ENCODE results near the gene CFAP46. TPM values are rescaled to one million over a fixed set of nuclear protein-coding genes. Genes with fewer than 3 reads are reported as not detected.

The CFAP46 gene
- total and polyA plus RNA-seq, 10 of the 15 experiments (the other 5 are each of a cell fraction or from before 2014, with no cell fraction given) = 0.01 to 0.18 (median 0.03) TPM; not detected in 7

- TF ChIP-seq E2F4 (IDR thresholded peaks at IDR 0.05; ENCODE audit: low read depth, low read length) = no peak
Measured at GRCh38 chr10:132780356-132780755, 162.0 kb downstream of the CFAP46 start (continued).

DNA sequence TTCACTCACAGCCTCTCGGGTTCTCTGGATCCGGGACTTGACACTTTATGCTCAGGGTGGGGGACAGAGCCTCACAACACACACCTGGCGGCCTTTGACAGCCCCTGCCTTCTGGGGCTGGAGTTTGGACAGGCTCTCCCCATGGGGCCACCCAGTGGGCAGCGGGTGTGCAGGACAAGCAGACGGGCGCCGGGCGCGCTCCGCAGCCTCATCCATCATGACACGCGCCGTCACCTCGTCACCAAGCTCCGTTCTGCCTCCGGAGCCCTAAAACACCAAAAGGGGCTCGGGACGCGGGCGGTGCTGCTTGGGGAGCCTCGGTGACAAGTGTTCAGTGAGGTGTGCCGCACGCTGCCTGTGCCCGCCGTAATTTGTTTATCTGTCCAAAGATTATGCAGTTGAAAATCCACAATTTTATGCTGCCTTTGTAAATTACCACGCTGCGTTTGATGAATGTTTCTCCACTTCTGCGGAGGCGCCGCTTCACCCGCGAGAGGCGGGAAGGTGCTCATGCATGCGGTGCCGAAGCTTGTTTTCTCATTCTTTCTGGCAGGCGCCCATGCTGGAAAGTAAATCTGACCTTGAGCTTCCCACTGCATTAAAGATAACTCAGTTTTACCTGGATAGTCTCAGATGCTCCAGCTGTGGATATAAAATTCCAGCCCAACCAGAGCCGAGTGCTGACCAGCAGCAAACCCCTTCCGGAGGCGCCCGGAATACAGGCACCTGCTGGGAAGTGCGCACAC is 162.6 kb downstream of the CFAP46 start:
- H3K4me1 ChIP-seq (ENCODE audit: control insufficient read depth, insufficient read depth, low read length) = no peaks in the 10 kb centered on the region
- no peaks in the 10 kb centered on the region for H3K79me2 ChIP-seq (ENCODE audit: control insufficient read depth, insufficient read depth, low read length)
- H3K27me3 ChIP-seq (replicated peaks in 1 of 2; ENCODE audit: control insufficient read depth in 2 of 2, insufficient read depth in 2 of 2, low read length in 1 of 2) = no peaks in the 10 kb centered on the region
- WGBS (ENCODE audit: insufficient coverage, insufficient replicate concordance, low lambda C conversion rate, missing lambda C conversion rate) = 97% methylated on average over 41 of the region's 41 CpGs
- no peak overlapping the region for H3K9ac ChIP-seq (ENCODE audit: control insufficient read depth, insufficient read depth, low read length)
- ChIA-PET SMC1A (ENCODE audit: uncharacterized antibody, unreplicated experiment) (no interaction called here), POLR2A (no interaction called here), RAD21 (ENCODE audit: unreplicated experiment) (no interaction called here), CTCF (no interaction called here)
- H3K27ac ChIP-seq (ENCODE audit: control insufficient read depth, insufficient read depth) = no peak overlapping the region
- in situ Hi-C loops (cut with MboI) = no loop called here
- ATAC-seq (no peak), DNase-seq (ENCODE audit: low read depth, low spot score) (no peak), FAIRE-seq (no peak)
- no peaks in the 10 kb centered on the region for H4K20me1 ChIP-seq (ENCODE audit: control insufficient read depth, insufficient read depth)
- H3K36me3 ChIP-seq (ENCODE audit: control insufficient read depth in 2 of 2, insufficient read depth in 2 of 2, low read length in 1 of 2) = no peaks in the 10 kb centered on the region; a peak in 1 of 4 replicates
- BruUV-seq (replicated peaks) = no TSS peak
- H3K4me2 ChIP-seq (ENCODE audit: control insufficient read depth, insufficient read depth) = no peak overlapping the region
- intact Hi-C loops (cut with micrococcal nuclease; ENCODE audit: unreplicated experiment) = no loop called here
- no peak overlapping the region for H2AFZ ChIP-seq (ENCODE audit: control insufficient read depth, low read depth, low read length)
- no peaks in the 10 kb centered on the region; the same call in 2 of the 3 replicates for H3K9me3 ChIP-seq (replicated peaks; ENCODE audit: control insufficient read depth, insufficient read depth, low read length)
- H3K4me3 ChIP-seq = no peak overlapping the region
- no peak for TF ChIP-seq MEF2B (IDR thresholded peaks at IDR 0.05; ENCODE audit: partially characterized antibody, poor library complexity, severe bottlenecking)
- TF ChIP-seq, protein P1, sequence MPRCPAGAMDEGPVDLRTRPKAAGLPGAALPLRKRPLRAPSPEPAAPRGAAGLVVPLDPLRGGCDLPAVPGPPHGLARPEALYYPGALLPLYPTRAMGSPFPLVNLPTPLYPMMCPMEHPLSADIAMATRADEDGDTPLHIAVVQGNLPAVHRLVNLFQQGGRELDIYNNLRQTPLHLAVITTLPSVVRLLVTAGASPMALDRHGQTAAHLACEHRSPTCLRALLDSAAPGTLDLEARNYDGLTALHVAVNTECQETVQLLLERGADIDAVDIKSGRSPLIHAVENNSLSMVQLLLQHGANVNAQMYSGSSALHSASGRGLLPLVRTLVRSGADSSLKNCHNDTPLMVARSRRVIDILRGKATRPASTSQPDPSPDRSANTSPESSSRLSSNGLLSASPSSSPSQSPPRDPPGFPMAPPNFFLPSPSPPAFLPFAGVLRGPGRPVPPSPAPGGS (IDR thresholded peaks at IDR 0.05; ENCODE audit: borderline replicate concordance, insufficient read depth, low read depth, low read length, poor library complexity, severe bottlenecking) = no peak
- no peak for TF ChIP-seq RBBP5 (conservative IDR thresholded peaks at IDR 0.05)
- no peak for TF ChIP-seq RELB (IDR thresholded peaks at IDR 0.05; ENCODE audit: low read depth)
- TF ChIP-seq RAD51 (IDR thresholded peaks at IDR 0.05) = no peak
- no peak for TF ChIP-seq HDGF (IDR thresholded peaks at IDR 0.05)
- no peak for TF ChIP-seq ZNF592 (IDR thresholded peaks at IDR 0.05)
- TF ChIP-seq ZBTB4 (CRISPR knock-in tag; IDR thresholded peaks at IDR 0.05) = no peak
